GM12878 (cell line): ENCODE results near the gene SLC37A1. TPM values are rescaled to one million over a fixed set of nuclear protein-coding genes. Genes with fewer than 3 reads are reported as not detected.

Experiments used
- ATAC-seq: fragments of 200-7000 bp; cut with Tn5 transposase; 3 replicates; pipeline ENCODE4 v1.9.1; 2020; ENCODE audit warnings: mild to moderate bottlenecking, moderate library complexity
- BruUV-seq: library from RNA; stranded (reverse); fragments of 400-500 nt; replicated peaks from 2 replicates; lab custom pipeline; 2021; lab: Mats Ljungman, UMichigan
- CTCF ChIA-PET: fragments of 300-600 bp; sonication (Branson Sonifier 250); formaldehyde crosslinking; extraction: SDS; loops from one replicate; lab custom pipeline; 2021; ENCODE audit warnings: inconsistent platforms; lab: Yijun Ruan, JAX
- POLR2A ChIA-PET: fragments of 350-600 bp; formaldehyde crosslinking; extraction: SDS; loops from one replicate; lab custom pipeline; 2021; ENCODE audit warnings: inconsistent platforms; lab: Charles Lee
- RAD21 ChIA-PET: fragments of 300-600 bp; sonication (Branson Sonifier 250); formaldehyde crosslinking; loops from one replicate; lab custom pipeline; 2023; ENCODE audit warnings: antibody characterized with exemption; ENCODE audit not compliant: unreplicated experiment; lab: Charles Lee
- SMC1A ChIA-PET: fragments of 300-600 bp; sonication (Branson Sonifier 250); formaldehyde crosslinking; loops from one replicate; lab custom pipeline; 2023; ENCODE audit not compliant: unreplicated experiment, uncharacterized antibody; lab: Charles Lee
- DNase-seq: peaks from one replicate; pipeline ENCODE4 v3.0.0-alpha.2; 2011; ENCODE audit warnings: low read depth, low spot score
- FAIRE-seq: peaks from 3 replicates; lab custom pipeline; 2011; peaks lifted over from hg19 to GRCh38; lab: Jason Lieb, UNC
- H2AFZ ChIP-seq: 2 replicates; pipeline ENCODE4 v1.6.0; 2011; ENCODE audit warnings: low read depth, low read length, control low read depth; ENCODE audit not compliant: control insufficient read depth
- H3K27ac ChIP-seq: 2 replicates; pipeline ENCODE4 v1.5.1; 2011; ENCODE audit warnings: control low read depth; ENCODE audit not compliant: control insufficient read depth, insufficient read depth
- H3K27me3 ChIP-seq, 2 experiments: replicated peaks in 1 of 2; 2 replicates each; pipeline versions ENCODE4 v1.6.0 to v1.6.1; 2011; ENCODE audit warnings: low read length in 1 of 2; ENCODE audit not compliant: control insufficient read depth in 2 of 2, insufficient read depth in 2 of 2
- H3K36me3 ChIP-seq, 2 experiments: 2 replicates each; pipeline ENCODE4 v1.5.1; 2011; ENCODE audit warnings: low read length in 1 of 2; ENCODE audit not compliant: control insufficient read depth in 2 of 2, insufficient read depth in 2 of 2
- H3K4me1 ChIP-seq: 2 replicates; pipeline ENCODE4 v1.6.1; 2011; ENCODE audit warnings: mild to moderate bottlenecking, low read length, moderate library complexity, mixed read lengths; ENCODE audit not compliant: control insufficient read depth, insufficient read depth
- H3K4me2 ChIP-seq: 2 replicates; pipeline ENCODE4 v1.6.0; 2011; ENCODE audit warnings: control low read depth; ENCODE audit not compliant: control insufficient read depth, insufficient read depth
- H3K4me3 ChIP-seq: fragments of 200-600 bp; sonication (generic); 2 replicates; pipeline ENCODE4 v1.5.1; 2016
- H3K79me2 ChIP-seq: 2 replicates; pipeline ENCODE4 v1.6.0; 2011; ENCODE audit warnings: low read length; ENCODE audit not compliant: control insufficient read depth, insufficient read depth
- H3K9ac ChIP-seq: 2 replicates; pipeline ENCODE4 v1.8.0; 2011; ENCODE audit warnings: low read length, control low read depth, mixed read lengths; ENCODE audit not compliant: control insufficient read depth, insufficient read depth
- H3K9me3 ChIP-seq: replicated peaks from 3 replicates; pipeline ENCODE4 v1.5.1; 2011; ENCODE audit warnings: mild to moderate bottlenecking, low read length; ENCODE audit not compliant: control insufficient read depth, insufficient read depth
- H4K20me1 ChIP-seq: 2 replicates; pipeline ENCODE4 v1.6.0; 2011; ENCODE audit not compliant: control insufficient read depth, insufficient read depth
- BCL3 ChIP-seq: IDR thresholded peaks from 2 replicates; pipeline ENCODE4 v1.6.1; 2011; ENCODE audit warnings: borderline replicate concordance, low read depth, mild to moderate bottlenecking, moderate library complexity, low read length; ENCODE audit not compliant: insufficient read depth, poor library complexity, severe bottlenecking
- BRCA1 ChIP-seq: IDR thresholded peaks from 2 replicates; pipeline ENCODE4 v1.6.1; 2011; ENCODE audit warnings: low read depth, low read length, improper control_type of control experiment
- CHD2 ChIP-seq: IDR thresholded peaks from 2 replicates; pipeline ENCODE4 v1.6.1; 2011; ENCODE audit warnings: low read depth, low read length, improper control_type of control experiment, borderline replicate concordance
- RAD51 ChIP-seq: fragments of 450-650 bp; IDR thresholded peaks from 2 replicates; pipeline ENCODE4 v1.6.1; 2016; ENCODE audit warnings: moderate library complexity, mild to moderate bottlenecking, inconsistent platforms
- TARDBP ChIP-seq: IDR thresholded peaks from 2 replicates; pipeline ENCODE4 v1.6.1; 2016; ENCODE audit warnings: borderline replicate concordance
- WGBS: methylation state at CpG from one replicate; pipeline ENCODE4 v1.1.6; 2016; ENCODE audit warnings: low lambda C conversion rate; ENCODE audit not compliant: insufficient replicate concordance, insufficient coverage; ENCODE audit errors: missing lambda C conversion rate; 5-methylcytosine and 5-hydroxymethylcytosine counted together
- in situ Hi-C: fragments of 300-500 bp; cut with MboI; formaldehyde crosslinking; loops from 9 replicates; pipeline ENCODE4 v1.14.3; 2018; ENCODE audit warnings: mixed read lengths
- intact Hi-C: fragments of 100-400 bp; cut with micrococcal nuclease; formaldehyde crosslinking; loops from one replicate; pipeline ENCODE4 v1.14.2; 2022; ENCODE audit not compliant: unreplicated experiment
- polyA plus RNA-seq, 11 experiments: library from polyadenylated mRNA; depleted of rRNA in 4 of 11; unstranded in 6 of 11; stranded (reverse) in 5 of 11; fragments of >200 nt; fragmentation: Nextera tagmentation in 4 of 11; fragmentation: Illumina TruSeq in 1 of 11; extraction: Ambion mirVana in 4 of 11; extraction: Trizol in 1 of 11; gene quantifications; 1 replicate in 1 of 11; 2 replicates in 10 of 11; pipeline versions ENCODE4 v1.2.1 to v1.2.3, GENCODE V29; 2011 to 2016; ENCODE audit warnings: inconsistent platforms in 2 of 11, missing spikeins in 2 of 11, low read depth in 1 of 11
- total RNA-seq, 4 experiments: library from RNA; depleted of rRNA in 3 of 4; stranded (reverse); fragments of >200 nt in 3 of 4; fragmentation: Illumina TruSeq in 1 of 4; extraction: Trizol in 1 of 4; gene quantifications; 2 replicates each; pipeline versions ENCODE4 v1.2.1 to v1.2.3, GENCODE V29; 2013 to 2021

Gene SLC37A1
- total and polyA plus RNA-seq, 10 of the 15 experiments (the other 5 are each of a cell fraction or from before 2014, with no cell fraction given) = 1.1 to 35.5 (median 24.4) TPM

GRCh38 chr21:42521805-42522204 lies 8.2 kb downstream of the SLC37A1 start:
- H3K27ac ChIP-seq = no peak overlapping the region
- ChIA-PET RAD21 (interaction anchor here (2.3 to 7.2 kb wide), 2 partner anchors 11 to 45 kb away, joined by 10 to 58 read pairs; no protein-coding TSS in a partner anchor), POLR2A (interaction anchor here (0.9 to 6.7 kb wide), 3 partner anchors 14 to 54 kb away, joined by 3 to 71 read pairs (median 4); no protein-coding TSS in a partner anchor), SMC1A (interaction anchor here (2.9 to 10.8 kb wide), 2 partner anchors 15 to 43 kb away, joined by 13 to 132 read pairs; no protein-coding TSS in a partner anchor), CTCF (no interaction called here)
- BruUV-seq = no TSS peak
- FAIRE-seq (no peak), DNase-seq (no peak), ATAC-seq (no peak)
- H3K4me2 ChIP-seq = no peak overlapping the region
- WGBS = 94% methylated on average over 6 of the region's 6 CpGs
- H3K4me1 ChIP-seq = peaks cover 31% of the 10 kb centered on the region
- TF ChIP-seq TARDBP = no peak
- TF ChIP-seq RAD51 = no peak
- no peak for TF ChIP-seq CHD2
- TF ChIP-seq BCL3 = no peak
- TF ChIP-seq BRCA1 = no peak
- no peak overlapping the region for H3K4me3 ChIP-seq
- H2AFZ ChIP-seq = no peak overlapping the region
- intact Hi-C loops = no loop called here
- H4K20me1 ChIP-seq = no peaks in the 10 kb centered on the region
- no peaks in the 10 kb centered on the region for H3K27me3 ChIP-seq
- in situ Hi-C loops = no loop called here
- H3K36me3 ChIP-seq = peaks cover 3 to 30% of the 10 kb centered on the region in 2 experiments
- no peak overlapping the region for H3K9ac ChIP-seq
- peaks cover 2% of the 10 kb centered on the region; the same call in 1 of the 2 replicates for H3K79me2 ChIP-seq
- no peaks in the 10 kb centered on the region for H3K9me3 ChIP-seq
